Bronchial epithelial cell (primary cell): Measurements from ENCODE around the gene GPR141. TPM values are rescaled to one million over a fixed set of nuclear protein-coding genes. Genes with fewer than 3 reads are reported as not detected.

Source experiments
- DNase-seq: peaks from one replicate; pipeline ENCODE4 v3.0.0-alpha.2; 2010; ENCODE audit warnings: low read depth
- FAIRE-seq: peaks from 2 replicates; lab custom pipeline; 2011; peaks lifted over from hg19 to GRCh38; lab: Jason Lieb, UNC
- H3K27me3 ChIP-seq: 2 replicates; pipeline ENCODE4 v1.5.1; 2011; ENCODE audit warnings: low read length; ENCODE audit not compliant: control insufficient read depth, insufficient read depth
- H3K36me3 ChIP-seq: 2 replicates; pipeline ENCODE4 v1.5.1; 2011; ENCODE audit warnings: low read length; ENCODE audit not compliant: control insufficient read depth, insufficient read depth
- H3K4me3 ChIP-seq: 2 replicates; pipeline ENCODE4 v1.5.1; 2011; ENCODE audit warnings: mild to moderate bottlenecking, low read depth, low read length, control low read depth
- CTCF ChIP-seq: IDR thresholded peaks from 2 replicates; pipeline ENCODE4 v1.5.1; 2011; ENCODE audit warnings: mild to moderate bottlenecking, moderate library complexity, low read length, control low read depth, inconsistent platforms; ENCODE audit not compliant: insufficient read depth, severe bottlenecking
- total RNA-seq: library from RNA; depleted of rRNA; stranded (reverse); fragments of >200 nt; gene quantifications from 2 replicates; pipeline ENCODE4 v1.2.1, GENCODE V29; 2014

GPR141 gene
- total RNA-seq, 1 donor from 2014 or later, result 0.26 TPM

- FAIRE-seq (no peak), DNase-seq (no peak)
- TF ChIP-seq CTCF, result no peak
- H3K4me3 ChIP-seq, result no peak overlapping the region
- H3K36me3 ChIP-seq, result no peaks in the 10 kb centered on the region
- H3K27me3 ChIP-seq, result no peaks in the 10 kb centered on the region
These were observed 10.0 kb upstream of the GPR141 start for GRCh38 chr7:37673523-37673922.

GRCh38 chr7:37674531-37674930 lies 9.0 kb upstream of the GPR141 start:
- no peak for TF ChIP-seq CTCF
- H3K27me3 ChIP-seq, result no peaks in the 10 kb centered on the region
- H3K36me3 ChIP-seq, result no peaks in the 10 kb centered on the region
- DNase-seq (no peak), FAIRE-seq (no peak)
- H3K4me3 ChIP-seq, result no peak overlapping the region

GRCh38 chr7:37675749-37676148 lies 7.8 kb upstream of the GPR141 start:
- TF ChIP-seq CTCF, result no peak
- FAIRE-seq (no peak), DNase-seq (no peak)
- H3K4me3 ChIP-seq, result no peak overlapping the region
- no peaks in the 10 kb centered on the region for H3K36me3 ChIP-seq
- H3K27me3 ChIP-seq, result no peaks in the 10 kb centered on the region

- H3K27me3 ChIP-seq, result no peaks in the 10 kb centered on the region
- DNase-seq (no peak), FAIRE-seq (no peak)
- no peaks in the 10 kb centered on the region for H3K36me3 ChIP-seq
- TF ChIP-seq CTCF, result no peak
- H3K4me3 ChIP-seq, result no peak overlapping the region
These were observed 1.4 kb downstream of the GPR141 start for GRCh38 chr7:37684927-37685326.

- FAIRE-seq, result no peak
- no peaks in the 10 kb centered on the region for H3K27me3 ChIP-seq
- H3K4me3 ChIP-seq, result no peak overlapping the region
- H3K36me3 ChIP-seq, result no peaks in the 10 kb centered on the region
- no peak for DNase-seq
- no peak for TF ChIP-seq CTCF
These were observed 3.2 kb downstream of the GPR141 start for GRCh38 chr7:37686556-37687345.

GRCh38 chr7:37690206-37690605 lies 6.6 kb downstream of the GPR141 start:
- H3K27me3 ChIP-seq, result no peaks in the 10 kb centered on the region
- DNase-seq, result no peak
- no peak for TF ChIP-seq CTCF
- no peaks in the 10 kb centered on the region for H3K36me3 ChIP-seq
- FAIRE-seq, result no peak
- H3K4me3 ChIP-seq, result no peak overlapping the region
